Tibial artery (tissue), 4 donors: Measurements from ENCODE around the gene C1GALT1C1L.
"Not testable (repeated sequence)": the region's sequence is repeated elsewhere in the genome, so short reads cannot be mapped to it uniquely, and the experiment has no call there.

Experiments
- DNase-seq, 2 donors: peaks; one replicate each; pipeline ENCODE4 v3.0.0-alpha.2; 2019
- H3K27ac ChIP-seq, 2 donors: fragments of 200-600 bp; sonication (generic) in 1 of 2; 1 replicate in 1 of 2; 2 replicates in 1 of 2; pipeline ENCODE4 v1.5.1; 2018 to 2019; ENCODE audit warnings: mild to moderate bottlenecking in 1 of 2
- H3K27me3 ChIP-seq, 2 donors: fragments of 200-600 bp; sonication (generic) in 1 of 2; one replicate each; pipeline versions ENCODE4 v1.5.1 to v1.6.0; 2016 to 2019
- H3K36me3 ChIP-seq, 3 donors: fragments of 200-600 bp; sonication (generic) in 2 of 3; one replicate each; pipeline ENCODE4 v1.5.1; 2016 to 2019; ENCODE audit warnings: mild to moderate bottlenecking in 2 of 3
- H3K4me1 ChIP-seq, 4 donors: fragments of 200-600 bp; sonication (generic) in 2 of 4; 1 replicate in 3 of 4; 2 replicates in 1 of 4; pipeline ENCODE4 v1.5.1; 2016 to 2019
- H3K4me3 ChIP-seq, 2 donors: fragments of 200-600 bp; sonication (generic) in 1 of 2; 1 replicate in 1 of 2; 2 replicates in 1 of 2; pipeline ENCODE4 v1.5.1; 2018 to 2019; ENCODE audit warnings: mild to moderate bottlenecking in 2 of 2
- H3K9me3 ChIP-seq, 3 donors: fragments of 200-600 bp; sonication (generic) in 1 of 3; one replicate each; pipeline ENCODE4 v1.5.1; 2016 to 2019
- CTCF ChIP-seq, 2 experiments: fragments of 200-600 bp in 1 of 2; fragments of 450-650 bp in 1 of 2; IDR thresholded peaks; one replicate each; pipeline ENCODE4 v1.5.1; 2017 to 2019; ENCODE audit warnings: antibody characterized with exemption in 2 of 2, mild to moderate bottlenecking in 1 of 2, moderate library complexity in 1 of 2
- intact Hi-C: fragments of 100-400 bp; cut with DNase I; formaldehyde crosslinking; loops from one replicate; pipeline ENCODE4 v1.15.0; 2023; ENCODE audit warnings: low total_unique reads

The C1GALT1C1L gene

DNA sequence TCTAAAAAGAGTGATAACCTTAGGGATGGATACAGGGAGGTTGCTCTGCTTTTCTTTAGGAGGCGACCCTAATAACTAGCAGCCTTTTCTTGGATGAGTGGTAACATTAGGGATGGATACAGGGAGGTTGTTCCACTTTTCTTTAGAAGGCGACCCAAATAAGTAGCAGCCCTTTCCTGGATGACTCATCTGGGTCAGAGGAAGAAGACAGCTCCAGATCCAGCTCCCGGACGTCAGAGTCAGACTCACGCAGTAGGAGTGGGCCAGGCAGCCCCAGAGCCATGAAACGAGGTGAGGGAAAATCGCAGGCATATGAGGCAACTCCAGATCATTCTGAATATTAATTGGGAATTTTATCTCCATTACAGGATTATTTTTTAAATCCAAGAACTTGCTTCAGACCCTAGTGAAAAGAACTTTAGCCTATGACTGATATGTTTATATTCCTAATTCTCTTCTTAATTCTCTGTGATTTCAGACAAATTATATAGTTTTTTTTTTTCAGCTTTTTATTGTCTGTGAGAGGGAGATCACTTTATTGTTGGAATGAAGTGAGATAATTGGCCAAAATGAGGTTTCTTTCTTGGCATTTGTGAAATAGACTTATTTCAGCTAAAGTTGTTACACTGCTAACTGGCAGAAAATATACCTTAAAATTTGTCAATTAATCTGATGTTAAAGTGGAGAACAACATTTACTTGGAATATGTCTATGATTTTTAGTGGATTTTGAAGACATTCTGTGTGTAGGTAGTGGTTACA lies 31.2 kb upstream of the C1GALT1C1L start:
- Histone ChIP-seq H3K4me3 (no peak overlapping the region), H3K27me3 (no peaks in the 10 kb centered on the region), H3K36me3 (peaks cover 27 to 44% (median 41%) of the 10 kb centered on the region in 3 donors), H3K27ac (no peak overlapping the region), H3K4me1 (no peaks in the 10 kb centered on the region), H3K9me3 (no peaks in the 10 kb centered on the region)
- peak; percentile 73 to 77 for DNase-seq
- TF ChIP-seq CTCF (IDR thresholded peaks at IDR 0.05), result no peak
- intact Hi-C loops, result no loop called here

- Histone ChIP-seq H3K36me3 (peaks cover 4 to 24% (median 9%) of the 10 kb centered on the region in 3 donors), H3K27ac (no peak overlapping the region), H3K27me3 (no peaks in the 10 kb centered on the region), H3K9me3 (no peaks in the 10 kb centered on the region), H3K4me1 (no peaks in the 10 kb centered on the region), H3K4me3 (no peak overlapping the region)
- no peak for TF ChIP-seq CTCF (IDR thresholded peaks at IDR 0.05)
- intact Hi-C loops, result no loop called here
- DNase-seq, result no peak
Measured at GRCh38 chr2:43701111-43701510, 24.9 kb upstream of the C1GALT1C1L start.

GRCh38 chr2:43699761-43700160 lies 23.5 kb upstream of the C1GALT1C1L start:
- Histone ChIP-seq H3K36me3 (peaks cover 4 to 19% (median 13%) of the 10 kb centered on the region in 3 donors), H3K4me1 (no peaks in the 10 kb centered on the region), H3K27ac (no peak overlapping the region), H3K27me3 (no peaks in the 10 kb centered on the region), H3K9me3 (no peaks in the 10 kb centered on the region), H3K4me3 (no peak overlapping the region)
- no peak for DNase-seq
- intact Hi-C loops, result loop anchor here (10.0 kb wide), 1 partner anchor 1495 kb away; no protein-coding TSS in a partner anchor
- no peak for TF ChIP-seq CTCF (IDR thresholded peaks at IDR 0.05)

- not testable (repeated sequence) for H3K27ac ChIP-seq, H3K4me3 ChIP-seq, H3K27me3 ChIP-seq, H3K4me1 ChIP-seq, H3K9me3 ChIP-seq, DNase-seq
- intact Hi-C loops, result loop anchor here (10.0 kb wide), 1 partner anchor 1493 kb away; no protein-coding TSS in a partner anchor
- peaks cover 4 to 19% (median 13%) of the 10 kb centered on the region in 3 donors for H3K36me3 ChIP-seq
Measured at GRCh38 chr2:43698140-43698539, 21.9 kb upstream of the C1GALT1C1L start.

- TF ChIP-seq CTCF (IDR thresholded peaks at IDR 0.05), result no peak
- H3K27me3 ChIP-seq, result no peaks in the 10 kb centered on the region
- H3K9me3 ChIP-seq, result no peaks in the 10 kb centered on the region
- no peak for DNase-seq
- H3K4me1 ChIP-seq, result no peaks in the 10 kb centered on the region
- H3K27ac ChIP-seq, result no peak overlapping the region
- H3K4me3 ChIP-seq, result no peak overlapping the region
- H3K36me3 ChIP-seq, result peaks cover 3 to 13% (median 4%) of the 10 kb centered on the region in 3 donors
- intact Hi-C loops, result loop anchor here (10.0 kb wide), 1 partner anchor 1488 kb away; no protein-coding TSS in a partner anchor
Measured at GRCh38 chr2:43692428-43692994, 16.3 kb upstream of the C1GALT1C1L start.

- Histone ChIP-seq H3K4me3 (no peak overlapping the region), H3K36me3 (peaks cover 0 to 4% (median under 1%) of the 10 kb centered on the region in 3 donors), H3K27ac (no peak overlapping the region), H3K9me3 (no peaks in the 10 kb centered on the region), H3K27me3 (no peaks in the 10 kb centered on the region), H3K4me1 (no peaks in the 10 kb centered on the region)
- no peak for DNase-seq
- no peak for TF ChIP-seq CTCF (IDR thresholded peaks at IDR 0.05)
- intact Hi-C loops, result loop anchor here (10.0 kb wide), 1 partner anchor 1485 kb away; no protein-coding TSS in a partner anchor
Measured at GRCh38 chr2:43689999-43690398, 13.8 kb upstream of the C1GALT1C1L start.
